B cell (primary cell): Measurements from ENCODE around the gene NOG. TPM values are rescaled to one million over a fixed set of nuclear protein-coding genes. Genes with fewer than 3 reads are reported as not detected.

ENCODE experiments used
- ATAC-seq: fragments of 200-7000 bp; cut with Tn5 transposase; one replicate; pipeline ENCODE4 v1.10.0; 2021; ENCODE audit warnings: low read depth, mild to moderate bottlenecking, moderate number of reproducible peaks, moderate library complexity
- CTCF ChIA-PET: fragments of 350-600 bp; sonication (Branson Sonifier 250); formaldehyde crosslinking; loops from one replicate; lab custom pipeline; 2021; ENCODE audit warnings: antibody characterized with exemption, inconsistent platforms; lab: Charles Lee
- POLR2A ChIA-PET: fragments of 350-600 bp; sonication (Branson Sonifier 250); formaldehyde crosslinking; loops from one replicate; lab custom pipeline; 2021; ENCODE audit warnings: antibody characterized with exemption; lab: Charles Lee
- DNase-seq: peaks from one replicate; pipeline ENCODE4 v3.0.0; 2013
- H2AFZ ChIP-seq: 2 replicates; pipeline ENCODE4 v1.6.1; 2012; ENCODE audit warnings: mild to moderate bottlenecking, low read depth, low read length; ENCODE audit not compliant: insufficient read depth, poor library complexity, severe bottlenecking
- H3K27ac ChIP-seq, 2 donors: 1 replicate in 1 of 2; 2 replicates in 1 of 2; pipeline ENCODE4 v1.5.1; 2012 to 2013; ENCODE audit warnings: low read length in 2 of 2, mild to moderate bottlenecking in 2 of 2, moderate library complexity in 1 of 2
- H3K27me3 ChIP-seq, 4 experiments: fragments of 200-600 bp in 1 of 4; sonication (generic) in 1 of 4; replicated peaks in 1 of 4; 1 replicate in 2 of 4; 2 replicates in 2 of 4; pipeline versions ENCODE4 v1.6.1 to v1.7.0; 2013 to 2016; ENCODE audit warnings: low read length in 3 of 4, mild to moderate bottlenecking in 2 of 4, mixed read lengths in 1 of 4, moderate library complexity in 1 of 4; ENCODE audit not compliant: insufficient read depth in 4 of 4, control insufficient read depth in 3 of 4; ENCODE audit errors: control extremely low read depth in 1 of 4
- H3K36me3 ChIP-seq, 2 experiments: replicated peaks in 1 of 2; 1 replicate in 1 of 2; 2 replicates in 1 of 2; pipeline versions ENCODE4 v1.6.1 to v1.7.1; 2013; ENCODE audit warnings: low read length in 1 of 2; ENCODE audit not compliant: insufficient read depth in 2 of 2, control insufficient read depth in 1 of 2; ENCODE audit errors: control extremely low read depth in 1 of 2, extremely low read depth in 1 of 2
- H3K4me1 ChIP-seq, 2 donors: fragments of 200-600 bp in 1 of 2; sonication (generic) in 1 of 2; 1 replicate in 1 of 2; 2 replicates in 1 of 2; pipeline versions ENCODE4 v1.5.1 to v1.6.1; 2013 to 2017; ENCODE audit warnings: low read length in 2 of 2; ENCODE audit not compliant: control insufficient read depth in 2 of 2, insufficient read depth in 2 of 2
- H3K4me2 ChIP-seq: replicated peaks from 2 replicates; pipeline ENCODE3; 2012; ENCODE audit warnings: mild to moderate bottlenecking, low read depth, low read length; ENCODE audit not compliant: poor library complexity, severe bottlenecking
- H3K4me3 ChIP-seq, 5 experiments: fragments of 200-600 bp in 1 of 5; sonication (generic) in 1 of 5; 1 replicate in 3 of 5; 2 replicates in 2 of 5; pipeline versions ENCODE4 v1.5.1 to v1.7.0; 2011 to 2016; ENCODE audit warnings: low read length in 4 of 5, mild to moderate bottlenecking in 4 of 5, low read depth in 2 of 5, control low read depth in 1 of 5, moderate library complexity in 1 of 5; ENCODE audit not compliant: insufficient read depth in 1 of 5; ENCODE audit errors: control extremely low read depth in 1 of 5, extremely low read depth in 1 of 5
- H3K79me2 ChIP-seq: fragments of 200-600 bp; sonication (generic); one replicate; pipeline ENCODE4 v1.6.0; 2016; ENCODE audit warnings: low read length; ENCODE audit not compliant: control insufficient read depth, insufficient read depth
- H3K9ac ChIP-seq: fragments of 200-600 bp; sonication (generic); 2 replicates; pipeline ENCODE4 v1.6.1; 2017; ENCODE audit warnings: mild to moderate bottlenecking, low read length, moderate library complexity
- H3K9me3 ChIP-seq, 3 donors: one replicate each; pipeline versions ENCODE4 v1.6.1 to v1.7.1; 2013; ENCODE audit warnings: low read length in 2 of 3; ENCODE audit not compliant: control insufficient read depth in 2 of 3, insufficient read depth in 1 of 3; ENCODE audit errors: control extremely low read depth in 1 of 3
- H4K20me1 ChIP-seq: 2 replicates; pipeline ENCODE4 v1.6.0; 2012; ENCODE audit warnings: mild to moderate bottlenecking, low read length; ENCODE audit not compliant: insufficient read depth, control insufficient read depth, poor library complexity, severe bottlenecking
- H3K27ac Mint-ChIP-seq: one replicate; pipeline ENCODE4 v1.8.0; 2021; ENCODE audit warnings: mixed read lengths
- H3K27me3 Mint-ChIP-seq: one replicate; pipeline ENCODE4 v1.8.0; 2021; ENCODE audit warnings: mixed read lengths
- H3K4me1 Mint-ChIP-seq: one replicate; pipeline ENCODE4 v1.8.0; 2021; ENCODE audit warnings: mixed read lengths
- H3K4me3 Mint-ChIP-seq: one replicate; pipeline ENCODE4 v1.8.0; 2021; ENCODE audit warnings: mixed read lengths
- H3K9me3 Mint-ChIP-seq: one replicate; pipeline ENCODE4 v1.8.0; 2022; ENCODE audit warnings: mixed read lengths; ENCODE audit not compliant: insufficient read depth
- EZH2 ChIP-seq: IDR thresholded peaks from 2 replicates; pipeline ENCODE4 v1.6.1; 2012; ENCODE audit warnings: borderline replicate concordance, low read depth, mild to moderate bottlenecking, moderate library complexity, low read length; ENCODE audit not compliant: insufficient read depth, poor library complexity, severe bottlenecking
- WGBS: methylation state at CpG from one replicate; pipeline ENCODE4 v1.1.5; 2013; ENCODE audit warnings: missing lambda C conversion rate; ENCODE audit not compliant: insufficient coverage; 5-methylcytosine and 5-hydroxymethylcytosine counted together
- intact Hi-C: fragments of 100-400 bp; cut with micrococcal nuclease; formaldehyde crosslinking; loops from one replicate; pipeline ENCODE4 v1.10.0; 2022
- polyA plus RNA-seq: library from polyadenylated mRNA; depleted of rRNA; stranded (reverse); fragments of >200 nt; gene quantifications from 2 replicates; pipeline ENCODE4 v1.2.3, GENCODE V29; 2012
- total RNA-seq, 2 donors: library from RNA; stranded (reverse); fragments of 120-200 nt in 1 of 2; gene quantifications; 1 replicate in 1 of 2; 2 replicates in 1 of 2; pipeline versions ENCODE4 v1.2.3 to v1.2.4, GENCODE V29; 2013 to 2022
- TF ChIP-seq, protein P1 (sequence below): fragments of 200-600 bp; IDR thresholded peaks from one replicate; pipeline ENCODE4 v1.8.0; 2022; ENCODE audit warnings: antibody characterized with exemption, mild to moderate bottlenecking

The NOG gene
- total and polyA plus RNA-seq, 2 donors (not counting 1 experiment from before 2014, with no cell fraction given), result not detected

DNA sequence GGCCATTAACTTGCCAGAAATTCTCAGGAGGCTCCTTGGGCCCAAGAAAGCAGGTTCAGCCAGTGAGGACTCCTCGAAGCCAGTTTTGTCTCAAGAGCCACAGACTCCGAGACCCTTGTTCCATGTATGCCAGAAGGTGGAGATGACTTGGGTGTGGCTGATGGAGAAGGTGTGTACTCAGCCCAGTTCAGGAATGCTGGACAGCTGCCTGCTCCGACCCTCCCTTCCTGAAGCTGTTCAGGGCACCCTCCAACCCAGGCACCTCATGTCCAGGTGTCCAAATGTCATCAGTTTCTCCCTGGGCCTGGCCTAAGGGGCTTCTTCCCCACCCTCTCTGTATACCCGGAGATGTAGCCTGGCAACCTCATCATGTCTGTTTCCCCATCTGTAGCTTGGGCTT, 40.2 kb downstream of the NOG start:
- Histone ChIP-seq H3K9me3 (no peaks in the 10 kb centered on the region), H3K4me2 (no peak overlapping the region), H3K79me2 (no peaks in the 10 kb centered on the region), H3K4me3 (no peak overlapping the region), H4K20me1 (no peaks in the 10 kb centered on the region), H3K36me3 (no peaks in the 10 kb centered on the region), H3K27me3 (peaks cover 0 to 5% (median 0%) of the 10 kb centered on the region in 4 experiments), H3K9ac (no peak overlapping the region), H2AFZ (no peak overlapping the region), H3K4me1 (no peaks in the 10 kb centered on the region), H3K27ac (no peak overlapping the region)
- Mint-ChIP-seq H3K4me1 (no peaks in the 10 kb centered on the region), H3K27ac (no peak overlapping the region), H3K9me3 (no peaks in the 10 kb centered on the region), H3K4me3 (no peak overlapping the region), H3K27me3 (no peaks in the 10 kb centered on the region)
- no peak for ATAC-seq
- WGBS, result 72% methylated on average over 3 of the region's 4 CpGs
- ChIA-PET CTCF (no interaction called here), POLR2A (no interaction called here)
- TF ChIP-seq, protein P1, sequence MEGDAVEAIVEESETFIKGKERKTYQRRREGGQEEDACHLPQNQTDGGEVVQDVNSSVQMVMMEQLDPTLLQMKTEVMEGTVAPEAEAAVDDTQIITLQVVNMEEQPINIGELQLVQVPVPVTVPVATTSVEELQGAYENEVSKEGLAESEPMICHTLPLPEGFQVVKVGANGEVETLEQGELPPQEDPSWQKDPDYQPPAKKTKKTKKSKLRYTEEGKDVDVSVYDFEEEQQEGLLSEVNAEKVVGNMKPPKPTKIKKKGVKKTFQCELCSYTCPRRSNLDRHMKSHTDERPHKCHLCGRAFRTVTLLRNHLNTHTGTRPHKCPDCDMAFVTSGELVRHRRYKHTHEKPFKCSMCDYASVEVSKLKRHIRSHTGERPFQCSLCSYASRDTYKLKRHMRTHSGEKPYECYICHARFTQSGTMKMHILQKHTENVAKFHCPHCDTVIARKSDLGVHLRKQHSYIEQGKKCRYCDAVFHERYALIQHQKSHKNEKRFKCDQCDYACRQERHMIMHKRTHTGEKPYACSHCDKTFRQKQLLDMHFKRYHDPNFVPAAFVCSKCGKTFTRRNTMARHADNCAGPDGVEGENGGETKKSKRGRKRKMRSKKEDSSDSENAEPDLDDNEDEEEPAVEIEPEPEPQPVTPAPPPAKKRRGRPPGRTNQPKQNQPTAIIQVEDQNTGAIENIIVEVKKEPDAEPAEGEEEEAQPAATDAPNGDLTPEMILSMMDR, result no peak
- no peak for TF ChIP-seq EZH2
- DNase-seq, result no peak
- intact Hi-C loops, result no loop called here

- ChIA-PET CTCF (no interaction called here), POLR2A (no interaction called here)
- Histone ChIP-seq H3K27ac (no peak overlapping the region), H4K20me1 (no peaks in the 10 kb centered on the region), H2AFZ (no peak overlapping the region), H3K27me3 (peaks cover 0 to 5% (median 0%) of the 10 kb centered on the region in 4 experiments), H3K4me2 (no peak overlapping the region), H3K4me3 (no peak overlapping the region), H3K9ac (no peak overlapping the region), H3K9me3 (no peaks in the 10 kb centered on the region), H3K4me1 (no peaks in the 10 kb centered on the region), H3K79me2 (no peaks in the 10 kb centered on the region), H3K36me3 (no peaks in the 10 kb centered on the region)
- no CpG with 5 or more reads among the region's 1 CpG for WGBS
- ATAC-seq (no peak), DNase-seq (no peak)
- TF ChIP-seq, protein P1, result no peak
- TF ChIP-seq EZH2, result no peak
- H3K27ac Mint-ChIP-seq, result no peak overlapping the region
- no peaks in the 10 kb centered on the region for H3K9me3 Mint-ChIP-seq
- no peaks in the 10 kb centered on the region for H3K4me1 Mint-ChIP-seq
- H3K4me3 Mint-ChIP-seq, result no peak overlapping the region
- intact Hi-C loops, result no loop called here
- H3K27me3 Mint-ChIP-seq, result no peaks in the 10 kb centered on the region
These were observed 42.1 kb downstream of the NOG start for GRCh38 chr17:56635641-56636040.
